Measurements from ENCODE around the gene ARHGEF4.

The ARHGEF4 gene

DNA sequence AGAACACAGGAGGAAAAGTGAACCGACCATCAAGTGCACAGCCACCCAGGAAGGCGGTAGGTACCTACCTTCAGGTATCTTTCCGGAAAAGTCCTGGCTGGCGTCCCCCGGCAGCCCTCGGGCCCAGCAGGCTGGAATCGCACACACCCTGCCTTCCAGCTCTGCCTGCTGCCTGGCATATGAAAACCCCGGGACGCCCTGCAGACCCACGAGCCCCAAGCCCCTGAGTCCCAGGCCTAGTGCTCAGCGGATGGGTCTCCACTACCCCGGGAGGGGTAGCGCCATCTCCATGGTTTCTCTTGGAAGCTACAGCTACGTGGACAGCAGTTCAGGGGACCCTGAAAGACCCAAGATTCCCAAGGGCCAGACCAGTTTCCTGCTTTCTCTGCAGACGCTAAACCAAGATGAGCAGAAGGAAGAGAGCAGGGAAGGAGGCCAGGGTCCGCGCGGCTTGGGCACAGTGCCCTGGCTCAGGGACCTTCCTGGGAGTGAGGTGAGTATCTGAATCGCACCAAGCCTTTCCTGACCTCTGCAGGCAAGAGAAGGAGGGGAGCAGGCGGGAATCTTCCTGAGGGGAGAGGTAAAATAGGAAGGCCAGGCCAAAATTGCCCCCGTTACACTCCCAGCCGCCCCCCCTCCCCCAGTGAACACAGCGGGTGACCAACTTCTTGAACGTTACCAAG lies 80.4 kb downstream of the ARHGEF4 start:
- DNase-seq (ENCODE audit: low spot score), result no peak

GRCh38 chr2:130918393-130918792 lies 81.7 kb downstream of the ARHGEF4 start:
- DNase-seq (ENCODE audit: low spot score), result no peak

GRCh38 chr2:130920415-130921163 lies 83.9 kb downstream of the ARHGEF4 start:
- peak; percentile 84 for DNase-seq (ENCODE audit: low spot score)

DNA sequence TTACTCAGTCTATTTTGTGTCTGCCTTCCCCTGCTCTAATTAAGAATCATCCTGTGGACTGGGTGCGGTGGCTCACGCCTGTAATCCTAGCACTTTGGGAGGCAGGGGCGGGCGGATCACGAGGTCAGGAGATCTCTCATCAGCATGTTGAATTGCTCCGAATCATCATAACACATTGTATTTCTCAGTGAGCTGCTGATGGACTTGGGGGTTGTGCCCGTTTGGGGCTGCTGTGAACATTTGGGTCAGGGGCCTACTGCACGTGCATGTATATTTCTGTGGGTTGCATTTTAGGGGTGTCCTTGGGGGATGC lies 84.4 kb downstream of the ARHGEF4 start:
- DNase-seq (ENCODE audit: low spot score), result no peak

GRCh38 chr2:130922417-130922816 lies 85.7 kb downstream of the ARHGEF4 start:
- DNase-seq (ENCODE audit: low spot score), result no peak

DNA sequence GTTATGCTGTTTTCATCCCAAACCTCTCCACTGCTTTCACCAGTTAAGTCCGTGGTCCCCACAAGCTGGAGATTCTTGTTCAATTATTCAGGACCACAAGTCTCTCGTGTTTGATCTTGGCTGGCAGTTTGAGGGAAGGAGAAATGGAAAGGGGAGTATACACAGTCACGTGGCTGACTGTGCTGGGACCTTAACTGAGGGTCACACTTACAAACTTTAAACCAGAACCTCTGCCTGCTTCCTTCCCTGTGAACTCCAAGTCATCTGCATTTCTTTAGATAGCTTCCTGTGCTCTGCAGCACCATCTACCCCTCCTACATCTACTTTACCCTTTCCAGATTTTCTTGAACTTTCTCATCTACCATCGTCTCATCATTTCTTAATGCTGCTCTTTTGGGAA lies 91.7 kb downstream of the ARHGEF4 start:
- no peak for DNase-seq (ENCODE audit: low spot score)

DNA sequence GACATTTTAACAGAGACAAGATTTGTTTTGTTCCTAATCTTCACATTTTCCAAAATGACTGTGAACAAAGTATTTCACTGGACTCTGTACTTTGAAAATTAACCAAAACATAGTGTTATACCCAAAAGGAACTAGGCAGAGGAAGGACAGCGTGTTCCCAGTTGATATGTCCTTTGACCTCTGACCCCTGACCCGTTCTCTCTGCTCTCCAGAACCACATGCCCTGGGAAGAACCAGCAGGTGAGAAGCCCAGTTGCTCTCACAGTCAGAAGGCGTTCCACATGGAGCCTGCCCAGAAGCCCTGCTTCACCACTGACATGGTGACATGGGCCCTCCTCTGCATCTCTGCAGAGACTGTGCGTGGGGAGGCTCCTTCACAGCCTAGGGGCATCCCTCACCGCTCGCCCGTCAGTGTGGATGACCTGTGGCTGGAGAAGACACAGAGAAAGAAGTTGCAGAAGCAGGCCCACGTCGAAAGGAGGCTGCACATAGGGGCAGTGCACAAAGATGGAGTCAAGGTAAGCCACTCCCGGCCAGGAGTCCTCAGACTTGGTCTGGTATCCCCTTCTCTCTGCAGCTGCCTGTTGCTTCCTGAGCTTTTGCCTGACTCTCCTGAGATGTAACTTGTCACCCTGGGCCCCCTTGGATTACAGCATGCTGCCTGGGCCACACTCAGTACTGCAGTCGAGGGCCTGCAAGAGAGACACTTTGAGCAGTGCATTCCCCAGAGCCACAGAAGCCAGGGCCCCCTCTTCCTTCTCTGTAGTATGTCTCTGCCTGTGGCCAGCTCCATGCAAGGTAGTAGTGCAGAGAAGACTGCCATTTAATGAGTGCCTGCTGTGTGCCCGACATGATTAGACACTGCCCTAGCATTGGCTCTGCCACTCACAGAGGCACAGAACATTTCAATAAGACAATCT lies 94.3 kb downstream of the ARHGEF4 start:
- no peak for DNase-seq (ENCODE audit: low spot score)

- DNase-seq (ENCODE audit: low spot score), result no peak
Observed at GRCh38 chr2:130933501-130933900, 96.8 kb downstream of the ARHGEF4 start.

DNA sequence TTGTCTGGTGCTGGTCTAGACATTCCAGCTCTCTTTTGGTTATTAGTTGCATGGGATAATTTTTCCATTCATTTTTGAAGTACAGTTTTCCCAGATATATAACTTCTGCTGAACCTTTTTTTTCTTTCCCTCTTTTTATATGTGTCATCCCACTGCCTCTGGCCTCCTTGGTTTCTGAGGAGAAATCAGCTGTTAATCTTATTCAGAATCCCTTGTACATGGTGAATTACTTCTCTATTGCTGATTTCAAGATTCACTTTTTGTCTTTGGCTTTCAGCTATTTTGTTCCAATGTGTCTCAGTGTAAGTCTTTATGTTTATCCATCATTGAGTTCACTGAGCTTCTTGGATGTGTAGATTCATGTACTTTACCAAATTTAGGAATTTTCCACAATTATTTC lies 99.7 kb downstream of the ARHGEF4 start:
- DNase-seq (ENCODE audit: low spot score), result no peak

- DNase-seq (ENCODE audit: low spot score), result no peak
Observed at GRCh38 chr2:130947967-130948366, 111.3 kb downstream of the ARHGEF4 start.

GRCh38 chr2:130949954-130950353 lies 113.2 kb downstream of the ARHGEF4 start:
- DNase-seq (ENCODE audit: low spot score), result no peak

DNA sequence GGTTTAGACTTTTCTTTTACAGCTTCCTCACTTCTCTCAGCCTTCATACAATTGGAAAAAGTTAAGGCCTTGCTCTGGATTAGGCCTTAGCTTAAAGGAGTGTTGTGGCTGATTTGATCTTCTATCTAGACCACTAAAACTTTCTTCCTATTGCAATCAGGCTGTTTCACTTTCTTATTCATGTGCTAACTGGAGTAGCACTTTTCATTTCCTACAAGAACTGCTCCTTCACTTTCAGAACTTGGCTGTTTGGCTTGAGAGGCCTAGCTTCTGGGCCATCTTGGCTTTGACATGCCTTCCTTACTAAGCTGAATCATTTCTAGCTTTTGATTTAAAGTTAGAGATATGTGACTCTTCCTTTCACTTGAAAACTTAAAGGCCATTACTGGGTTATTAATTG lies 114.3 kb downstream of the ARHGEF4 start:
- no peak for DNase-seq (ENCODE audit: low spot score)

DNA sequence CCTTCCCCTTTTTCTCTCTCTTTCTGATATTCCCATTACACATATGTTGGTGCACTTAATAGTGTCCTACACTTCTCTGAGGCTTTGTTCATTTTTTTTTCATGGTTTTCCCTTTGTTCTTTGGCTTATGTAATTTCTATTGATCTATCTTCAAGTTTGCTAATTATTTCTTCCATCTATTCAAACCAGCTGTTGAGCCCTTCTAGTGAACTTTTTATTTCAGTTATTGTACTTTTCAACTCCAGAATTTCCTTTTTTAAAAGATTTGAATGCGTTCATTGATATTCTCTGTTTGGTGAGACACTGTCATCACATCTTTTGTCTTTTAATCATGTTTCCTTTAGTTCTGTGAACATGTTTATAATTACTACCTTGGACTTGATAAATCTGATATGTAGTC lies 118.2 kb downstream of the ARHGEF4 start:
- no peak for DNase-seq (ENCODE audit: low spot score)

- DNase-seq (ENCODE audit: low spot score), result no peak
Observed at GRCh38 chr2:130957915-130958314, 121.2 kb downstream of the ARHGEF4 start.

DNA sequence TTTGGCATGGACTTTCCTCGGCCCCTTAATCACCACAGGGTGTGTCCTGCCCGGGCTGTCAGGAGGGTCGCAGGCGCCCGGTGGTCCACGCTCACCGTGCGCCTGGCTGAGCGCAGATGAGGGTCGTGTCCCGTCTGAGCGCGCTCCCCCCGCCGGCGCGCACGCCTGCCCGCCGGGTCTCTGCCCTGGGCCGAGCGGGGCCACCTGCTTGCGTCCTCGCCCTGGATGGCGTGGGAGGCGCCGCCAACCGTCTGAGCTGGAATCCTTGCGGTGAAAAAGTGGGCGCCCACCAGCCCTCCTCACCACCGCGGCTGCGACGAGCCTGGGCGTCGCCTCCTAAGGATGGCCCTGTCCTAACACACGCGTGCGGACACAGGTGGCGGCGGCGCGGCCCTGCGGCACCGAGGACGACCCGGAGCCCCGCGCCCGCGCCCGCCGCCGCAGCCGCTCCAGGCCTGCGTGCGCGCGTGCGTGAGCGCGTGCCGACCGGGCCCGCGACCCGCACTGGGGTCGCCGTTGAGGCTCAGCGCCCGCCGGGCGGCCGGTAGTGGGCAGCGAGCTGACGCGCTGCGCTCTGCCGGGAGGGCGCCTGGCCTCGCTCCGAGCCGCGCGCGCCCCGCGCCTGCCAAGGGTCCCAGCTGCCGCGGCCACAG lies 126.6 kb downstream of the ARHGEF4 start:
- DNase-seq (ENCODE audit: low spot score), result no peak

- peak; percentile 56 for DNase-seq (ENCODE audit: low spot score)
Observed at GRCh38 chr2:130963849-130964793, 127.4 kb downstream of the ARHGEF4 start.

- DNase-seq (ENCODE audit: low spot score), result no peak
Observed at GRCh38 chr2:130964931-130965330, 128.2 kb downstream of the ARHGEF4 start.

- DNase-seq (ENCODE audit: low spot score), result no peak
Observed at GRCh38 chr2:130966149-130966774, 129.5 kb downstream of the ARHGEF4 start.

DNA sequence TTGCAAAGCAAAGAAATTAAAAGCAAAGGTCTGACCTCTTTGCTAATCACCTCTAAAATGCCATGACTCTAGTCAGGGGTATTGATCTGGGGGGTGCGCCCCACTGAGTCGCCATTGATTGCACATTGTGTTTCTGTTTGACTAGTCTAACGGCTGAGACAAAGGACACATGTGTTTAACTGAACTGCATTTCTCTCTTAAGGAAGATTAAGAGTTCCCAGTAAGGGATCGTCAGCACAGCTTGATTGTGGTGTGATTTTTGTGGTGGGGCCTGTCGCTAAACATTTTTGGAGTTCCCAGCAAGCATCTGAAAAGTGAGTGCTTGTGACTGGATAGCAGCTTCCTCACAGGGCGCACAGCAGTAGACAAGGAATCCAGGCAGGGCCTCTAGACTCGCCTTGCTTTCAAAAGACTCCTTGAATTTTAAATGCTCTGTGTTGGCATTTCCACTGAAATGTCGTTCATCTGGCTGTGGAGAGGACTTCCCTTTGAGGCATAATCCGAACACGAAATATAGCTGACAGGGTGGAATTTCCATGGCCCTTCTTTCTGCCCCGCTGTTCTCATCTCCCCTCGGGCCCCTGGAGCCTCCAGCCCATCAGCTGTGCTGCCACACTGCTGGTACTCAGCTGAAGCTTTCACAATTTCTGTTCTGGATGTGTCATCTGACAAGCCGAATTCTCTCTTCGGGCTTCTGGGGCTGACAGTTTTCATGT lies 130.2 kb downstream of the ARHGEF4 start:
- DNase-seq (ENCODE audit: low spot score), result no peak

DNA sequence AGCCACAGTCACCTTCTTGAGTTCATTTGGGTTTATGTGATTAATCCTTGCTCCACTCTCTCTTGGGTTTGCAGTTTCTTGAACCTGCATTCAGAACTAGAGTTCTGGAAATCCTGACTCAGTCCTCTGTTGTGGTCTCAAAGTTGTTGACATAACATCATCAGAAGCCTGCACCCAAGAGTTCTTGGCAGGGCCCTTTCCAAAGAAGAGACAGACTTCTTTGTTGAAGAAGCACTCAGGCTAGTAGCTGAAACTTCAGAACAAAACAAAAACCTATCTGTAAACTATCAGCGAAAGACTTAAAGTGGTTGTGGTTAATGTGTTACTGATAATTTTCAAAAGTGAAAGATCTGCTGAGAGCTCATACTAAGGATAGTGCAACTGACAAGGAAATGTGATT lies 135.7 kb downstream of the ARHGEF4 start:
- DNase-seq (ENCODE audit: low spot score), result no peak
